IMR-90 (cell line): ENCODE results near the gene NDUFC2.

Source experiments
- MAZ ChIP-seq: IDR thresholded peaks from 2 replicates; pipeline ENCODE4 v1.6.1; 2012; ENCODE audit warnings: low read depth, mild to moderate bottlenecking, low read length, improper control_type of control experiment, moderate library complexity, borderline replicate concordance
- MXI1 ChIP-seq: IDR thresholded peaks from 2 replicates; pipeline ENCODE4 v1.6.1; 2012; ENCODE audit warnings: low read depth, mild to moderate bottlenecking, low read length, moderate library complexity, borderline replicate concordance
- NFE2L2 ChIP-seq: fragments of 150-350 bp; IDR thresholded peaks from 2 replicates; pipeline ENCODE4 v1.6.1; 2016; ENCODE audit warnings: low read depth, mild to moderate bottlenecking, low read length
- POLR2A ChIP-seq: IDR thresholded peaks from 2 replicates; pipeline ENCODE4 v1.6.1; 2012; ENCODE audit warnings: mild to moderate bottlenecking, low read depth, low read length
- RAD21 ChIP-seq: IDR thresholded peaks from 2 replicates; pipeline ENCODE4 v1.6.1; 2012; ENCODE audit warnings: low read length, improper control_type of control experiment
- RFX5 ChIP-seq: IDR thresholded peaks from 2 replicates; pipeline ENCODE4 v1.8.0; 2012; ENCODE audit warnings: low read depth, mild to moderate bottlenecking, low read length, moderate library complexity
- TF ChIP-seq, protein P1 (sequence below): conservative IDR thresholded peaks from 2 replicates; pipeline ENCODE4 v1.5.1; 2012; ENCODE audit warnings: mild to moderate bottlenecking, low read depth, low read length, improper control_type of control experiment

DNA sequence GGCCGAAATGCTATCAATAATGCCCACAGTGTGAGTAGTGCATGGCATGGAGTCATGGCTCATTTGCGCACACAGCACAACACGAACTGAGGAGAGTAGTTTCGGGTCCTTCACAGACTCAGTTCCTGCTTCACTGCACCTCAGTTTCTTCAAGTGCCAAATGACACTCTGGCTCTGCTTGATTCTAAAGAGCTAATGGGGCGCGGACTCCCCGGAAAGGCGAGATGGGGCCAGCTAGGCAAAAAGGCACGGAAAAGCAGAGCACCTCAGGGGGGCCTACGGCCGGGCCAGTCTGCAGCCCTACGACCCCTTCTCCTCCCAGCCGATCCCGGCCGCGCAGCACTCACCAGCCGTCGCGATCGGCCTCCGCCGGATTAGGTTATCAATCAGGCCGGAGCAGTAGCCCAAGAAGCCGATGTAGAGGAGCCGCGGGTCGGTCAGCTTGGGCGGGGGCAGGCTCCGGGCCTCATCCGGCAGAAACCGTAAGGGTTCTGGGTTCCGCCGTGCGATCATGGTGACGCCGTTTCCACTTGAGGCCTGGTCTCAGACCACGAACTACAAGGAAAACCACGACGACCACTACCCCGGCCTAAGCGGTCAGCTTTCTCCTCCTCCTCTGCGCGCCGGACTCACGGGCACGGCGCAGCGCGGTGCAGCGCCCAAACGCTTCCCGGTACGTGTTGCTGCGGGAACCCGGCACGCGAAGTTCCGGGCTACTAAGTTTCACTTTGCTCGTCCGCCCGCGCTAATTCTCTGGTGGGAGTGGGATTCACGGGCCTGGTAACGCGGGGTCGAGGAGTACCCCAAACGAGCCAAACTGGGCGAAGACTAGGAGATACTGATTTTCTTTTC is at the start of gene NDUFC2:
- TF ChIP-seq, protein P1, sequence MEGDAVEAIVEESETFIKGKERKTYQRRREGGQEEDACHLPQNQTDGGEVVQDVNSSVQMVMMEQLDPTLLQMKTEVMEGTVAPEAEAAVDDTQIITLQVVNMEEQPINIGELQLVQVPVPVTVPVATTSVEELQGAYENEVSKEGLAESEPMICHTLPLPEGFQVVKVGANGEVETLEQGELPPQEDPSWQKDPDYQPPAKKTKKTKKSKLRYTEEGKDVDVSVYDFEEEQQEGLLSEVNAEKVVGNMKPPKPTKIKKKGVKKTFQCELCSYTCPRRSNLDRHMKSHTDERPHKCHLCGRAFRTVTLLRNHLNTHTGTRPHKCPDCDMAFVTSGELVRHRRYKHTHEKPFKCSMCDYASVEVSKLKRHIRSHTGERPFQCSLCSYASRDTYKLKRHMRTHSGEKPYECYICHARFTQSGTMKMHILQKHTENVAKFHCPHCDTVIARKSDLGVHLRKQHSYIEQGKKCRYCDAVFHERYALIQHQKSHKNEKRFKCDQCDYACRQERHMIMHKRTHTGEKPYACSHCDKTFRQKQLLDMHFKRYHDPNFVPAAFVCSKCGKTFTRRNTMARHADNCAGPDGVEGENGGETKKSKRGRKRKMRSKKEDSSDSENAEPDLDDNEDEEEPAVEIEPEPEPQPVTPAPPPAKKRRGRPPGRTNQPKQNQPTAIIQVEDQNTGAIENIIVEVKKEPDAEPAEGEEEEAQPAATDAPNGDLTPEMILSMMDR = no peak; the same call in 1 of the 2 replicates
- TF ChIP-seq MXI1 (peak; percentile 50; the same call in 1 of the 2 replicates), MAZ (peak; percentile 57; the same call in 1 of the 2 replicates), POLR2A (peak; percentile 85), RAD21 (no peak), NFE2L2 (no peak), RFX5 (no peak)
